Subcutaneous adipose tissue (tissue), 4 donors: ENCODE results near the gene GHITM. TPM values are rescaled to one million over a fixed set of nuclear protein-coding genes. Genes with fewer than 3 reads are reported as not detected.

Experiments
- CTCF ChIP-seq: fragments of 450-650 bp; IDR thresholded peaks from one replicate; pipeline ENCODE4 v1.5.1; 2016; ENCODE audit warnings: low read depth, mild to moderate bottlenecking, control low read depth, antibody characterized with exemption, moderate library complexity
- total RNA-seq, 4 donors: library from RNA; depleted of rRNA; stranded (reverse); fragments of >200 nt; gene quantifications; one replicate each; pipeline ENCODE4 v1.1.0, GENCODE V29; 2016

The GHITM gene
- total RNA-seq, 4 donors from 2014 or later: 112 to 162 (median 141) TPM

GRCh38 chr10:84138478-84139125 is 707 bp upstream of the GHITM start:
- TF ChIP-seq CTCF: no peak

GRCh38 chr10:84140036-84140379 is 699 bp downstream of the GHITM start:
- TF ChIP-seq CTCF: no peak

GRCh38 chr10:84147347-84147746 is 8.0 kb downstream of the GHITM start:
- TF ChIP-seq CTCF: no peak

GRCh38 chr10:84149854-84150253 is 10.5 kb downstream of the GHITM start:
- TF ChIP-seq CTCF: no peak

GRCh38 chr10:84152769-84153168 is 13.5 kb downstream of the GHITM start:
- TF ChIP-seq CTCF: no peak

GRCh38 chr10:84155521-84155920 is 16.2 kb downstream of the GHITM start:
- no peak for TF ChIP-seq CTCF

- no peak for TF ChIP-seq CTCF
Observed at GRCh38 chr10:84156009-84156408, 16.7 kb downstream of the GHITM start.

GRCh38 chr10:84156768-84157167 is 17.5 kb downstream of the GHITM start:
- TF ChIP-seq CTCF: no peak
